CD4-positive, alpha-beta T cell (primary cell): ENCODE data around the gene GDE1. TPM values are rescaled to one million over a fixed set of nuclear protein-coding genes. Genes with fewer than 3 reads are reported as not detected.

Source experiments
- ATAC-seq: fragments of 200-7000 bp; cut with Tn5 transposase; one replicate; pipeline ENCODE4 v1.10.0; 2022; ENCODE audit warnings: mild to moderate bottlenecking; ENCODE audit not compliant: poor library complexity
- CTCF ChIA-PET: fragments of 350-600 bp; sonication (Branson Sonifier 250); formaldehyde crosslinking; loops from one replicate; lab custom pipeline; 2021; ENCODE audit warnings: antibody characterized with exemption, inconsistent platforms; lab: Charles Lee
- POLR2A ChIA-PET: fragments of 350-600 bp; sonication (Branson Sonifier 250); formaldehyde crosslinking; loops from one replicate; lab custom pipeline; 2021; ENCODE audit warnings: antibody characterized with exemption, inconsistent platforms; lab: Charles Lee
- DNase-seq, 14 experiments: peaks; one replicate each; pipeline ENCODE4 v3.0.0-alpha.2; 2013 to 2020; ENCODE audit warnings: mixed read lengths in 2 of 14
- H3K27ac ChIP-seq, 2 donors: one replicate each; pipeline versions ENCODE4 v1.5.1 to v1.7.0; 2013; ENCODE audit warnings: low read length in 2 of 2, low read depth in 1 of 2, mild to moderate bottlenecking in 1 of 2
- H3K27me3 ChIP-seq, 2 experiments: 1 replicate in 1 of 2; 2 replicates in 1 of 2; pipeline versions ENCODE4 v1.6.1 to v1.7.0; 2013; ENCODE audit warnings: low read length in 2 of 2, control low read depth in 1 of 2, mild to moderate bottlenecking in 1 of 2, moderate library complexity in 1 of 2; ENCODE audit not compliant: insufficient read depth in 2 of 2, control insufficient read depth in 1 of 2
- H3K36me3 ChIP-seq: one replicate; pipeline ENCODE4 v1.6.1; 2013; ENCODE audit warnings: low read length, control low read depth; ENCODE audit not compliant: insufficient read depth
- H3K4me1 ChIP-seq: one replicate; pipeline ENCODE4 v1.6.1; 2013; ENCODE audit warnings: low read length, control low read depth; ENCODE audit not compliant: insufficient read depth
- H3K4me3 ChIP-seq: one replicate; pipeline ENCODE4 v1.5.1; 2013; ENCODE audit warnings: mild to moderate bottlenecking, low read length, moderate library complexity
- H3K9me3 ChIP-seq, 2 experiments: 1 replicate in 1 of 2; 2 replicates in 1 of 2; pipeline versions ENCODE4 v1.6.1 to v1.7.0; 2013; ENCODE audit warnings: low read length in 2 of 2, mild to moderate bottlenecking in 2 of 2, control low read depth in 1 of 2, moderate library complexity in 1 of 2; ENCODE audit not compliant: control insufficient read depth in 1 of 2, insufficient read depth in 1 of 2
- H3K27ac Mint-ChIP-seq: one replicate; pipeline ENCODE4 v1.8.0; 2020; ENCODE audit warnings: mixed read lengths
- H3K27me3 Mint-ChIP-seq: one replicate; pipeline ENCODE4 v1.8.0; 2021; ENCODE audit warnings: mixed read lengths
- H3K36me3 Mint-ChIP-seq: one replicate; pipeline ENCODE4 v1.8.0; 2021; ENCODE audit warnings: low read depth, mixed read lengths
- H3K4me1 Mint-ChIP-seq: one replicate; pipeline ENCODE4 v1.8.0; 2021; ENCODE audit warnings: low read depth, mixed read lengths
- H3K4me3 Mint-ChIP-seq: one replicate; pipeline ENCODE4 v1.8.0; 2020; ENCODE audit warnings: mild to moderate bottlenecking, mixed read lengths
- H3K9me3 Mint-ChIP-seq: one replicate; pipeline ENCODE4 v1.8.0; 2020; ENCODE audit warnings: mixed read lengths
- intact Hi-C, 2 experiments: fragments of 100-400 bp; cut with DNase I in 1 of 2; cut with micrococcal nuclease in 1 of 2; formaldehyde crosslinking; loops; one replicate each; pipeline versions ENCODE4 v1.15.1 to v1.9.0; 2023 to 2025; cut with DNase I, micrococcal nuclease
- total RNA-seq, 174 experiments: library from RNA in 2 of 174; stranded (reverse) in 2 of 174; gene quantifications; one replicate each; pipeline ENCODE4 v1.2.3 and lab custom pipeline; 2021 to 2026
- TF ChIP-seq, protein P1 (sequence below): fragments of 200-600 bp; IDR thresholded peaks from one replicate; pipeline ENCODE4 v1.8.0; 2022; ENCODE audit warnings: antibody characterized with exemption, mild to moderate bottlenecking

The GDE1 gene
- total RNA-seq, 2 experiments from 2014 or later, result 22.0 to 22.2 TPM

DNA sequence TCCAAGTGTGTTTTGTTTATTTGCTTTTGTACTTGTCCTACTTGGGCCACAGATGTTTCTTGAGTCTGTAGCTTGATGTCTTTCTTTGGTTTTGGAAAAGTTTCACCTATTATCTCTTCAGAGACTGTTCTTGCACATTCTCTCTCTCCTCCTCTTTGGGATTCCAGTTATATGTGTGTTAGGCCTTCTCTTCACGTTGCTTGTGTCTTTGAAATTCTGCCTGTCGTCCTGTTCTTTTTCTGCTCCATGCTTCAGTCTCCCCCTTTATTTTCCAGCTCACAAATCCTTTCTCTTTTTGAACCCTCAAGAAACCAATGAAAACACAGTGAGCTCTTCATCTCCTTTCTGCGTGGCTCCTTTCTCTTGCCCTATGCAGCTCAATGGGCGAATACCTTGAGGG is 41.5 kb upstream of the GDE1 start:
- Histone ChIP-seq H3K27me3 (no peaks in the 10 kb centered on the region), H3K4me1 (peaks cover 2% of the 10 kb centered on the region), H3K27ac (no peak overlapping the region), H3K36me3 (peaks cover 24% of the 10 kb centered on the region), H3K4me3 (no peak overlapping the region), H3K9me3 (no peaks in the 10 kb centered on the region)
- ATAC-seq (no peak), DNase-seq (no peak)
- intact Hi-C loops, result no loop called here
- H3K4me1 Mint-ChIP-seq, result peaks cover 6% of the 10 kb centered on the region
- no peaks in the 10 kb centered on the region for H3K27me3 Mint-ChIP-seq
- TF ChIP-seq, protein P1, sequence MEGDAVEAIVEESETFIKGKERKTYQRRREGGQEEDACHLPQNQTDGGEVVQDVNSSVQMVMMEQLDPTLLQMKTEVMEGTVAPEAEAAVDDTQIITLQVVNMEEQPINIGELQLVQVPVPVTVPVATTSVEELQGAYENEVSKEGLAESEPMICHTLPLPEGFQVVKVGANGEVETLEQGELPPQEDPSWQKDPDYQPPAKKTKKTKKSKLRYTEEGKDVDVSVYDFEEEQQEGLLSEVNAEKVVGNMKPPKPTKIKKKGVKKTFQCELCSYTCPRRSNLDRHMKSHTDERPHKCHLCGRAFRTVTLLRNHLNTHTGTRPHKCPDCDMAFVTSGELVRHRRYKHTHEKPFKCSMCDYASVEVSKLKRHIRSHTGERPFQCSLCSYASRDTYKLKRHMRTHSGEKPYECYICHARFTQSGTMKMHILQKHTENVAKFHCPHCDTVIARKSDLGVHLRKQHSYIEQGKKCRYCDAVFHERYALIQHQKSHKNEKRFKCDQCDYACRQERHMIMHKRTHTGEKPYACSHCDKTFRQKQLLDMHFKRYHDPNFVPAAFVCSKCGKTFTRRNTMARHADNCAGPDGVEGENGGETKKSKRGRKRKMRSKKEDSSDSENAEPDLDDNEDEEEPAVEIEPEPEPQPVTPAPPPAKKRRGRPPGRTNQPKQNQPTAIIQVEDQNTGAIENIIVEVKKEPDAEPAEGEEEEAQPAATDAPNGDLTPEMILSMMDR, result no peak
- ChIA-PET CTCF (interaction anchor here (1.4 to 1.5 kb wide), 2 partner anchors 8 to 344 kb away, joined by 4 read pairs; partner anchors contain the start of gene VPS35L), POLR2A (no interaction called here)
- peaks cover 3% of the 10 kb centered on the region for H3K9me3 Mint-ChIP-seq
- no peak overlapping the region for H3K4me3 Mint-ChIP-seq
- H3K27ac Mint-ChIP-seq, result no peak overlapping the region
- peaks cover 43% of the 10 kb centered on the region for H3K36me3 Mint-ChIP-seq

- DNase-seq (no peak), ATAC-seq (no peak)
- Histone ChIP-seq H3K36me3 (peaks cover 4% of the 10 kb centered on the region), H3K27ac (no peak overlapping the region), H3K9me3 (no peaks in the 10 kb centered on the region), H3K27me3 (no peaks in the 10 kb centered on the region), H3K4me1 (peaks cover 11% of the 10 kb centered on the region), H3K4me3 (no peak overlapping the region)
- Mint-ChIP-seq H3K9me3 (peaks cover 3% of the 10 kb centered on the region), H3K36me3 (peaks cover 19% of the 10 kb centered on the region), H3K4me1 (peaks cover 20% of the 10 kb centered on the region), H3K4me3 (no peak overlapping the region), H3K27ac (no peak overlapping the region), H3K27me3 (no peaks in the 10 kb centered on the region)
- POLR2A ChIA-PET, result no interaction called here
- TF ChIP-seq, protein P1, result no peak
- intact Hi-C loops, result no loop called here
- CTCF ChIA-PET, result interaction anchor here (1.2 to 1.5 kb wide), 2 partner anchors 36 to 326 kb away, joined by 4 to 5 read pairs; partner anchors contain the start of gene CCP110
Measured at GRCh38 chr16:19560078-19560477, 38.2 kb upstream of the GDE1 start.

DNA sequence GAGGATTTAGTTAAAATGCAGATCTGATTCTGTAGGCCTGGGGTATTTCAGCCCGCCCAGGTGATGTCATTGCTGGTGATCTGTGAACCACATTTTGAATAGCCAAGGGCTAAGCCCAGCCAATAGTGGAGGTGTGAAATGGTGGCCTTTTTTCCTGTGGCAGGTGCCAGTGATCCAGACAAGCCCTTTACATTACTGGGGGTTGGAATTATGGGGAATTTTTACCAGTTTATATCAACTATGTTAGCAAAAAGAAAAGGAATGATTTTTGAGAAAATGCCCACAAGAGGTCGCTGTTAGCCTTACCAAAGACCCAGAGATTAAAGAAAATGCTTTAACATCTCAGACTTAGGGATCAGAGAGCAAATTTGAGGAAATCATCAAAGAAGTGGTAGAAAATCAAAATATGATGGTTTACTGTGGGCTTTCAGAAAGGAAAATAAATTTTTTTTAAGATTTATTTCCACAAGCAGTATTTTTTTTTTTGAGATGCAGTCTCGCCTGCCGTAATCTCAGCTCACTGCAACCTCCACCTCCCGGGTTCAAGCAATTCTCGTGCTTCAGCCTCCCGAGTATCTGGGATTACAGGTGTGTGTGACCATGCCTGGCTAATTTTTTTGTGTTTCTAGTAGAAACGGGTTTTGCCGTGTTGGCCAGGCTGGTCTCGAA is 37.5 kb upstream of the GDE1 start:
- Histone ChIP-seq H3K27me3 (no peaks in the 10 kb centered on the region), H3K4me1 (peaks cover 18% of the 10 kb centered on the region), H3K27ac (no peak overlapping the region), H3K36me3 (no peaks in the 10 kb centered on the region), H3K4me3 (no peak overlapping the region), H3K9me3 (no peaks in the 10 kb centered on the region)
- Mint-ChIP-seq H3K27me3 (no peaks in the 10 kb centered on the region), H3K36me3 (peaks cover 16% of the 10 kb centered on the region), H3K9me3 (peaks cover 3% of the 10 kb centered on the region), H3K27ac (no peak overlapping the region), H3K4me3 (peak overlapping the region; percentile 27), H3K4me1 (peaks cover 26% of the 10 kb centered on the region)
- TF ChIP-seq, protein P1, result peak; percentile 71
- intact Hi-C loops, result loop anchor here (1.0 to 10.0 kb wide), 6 partner anchors 159 to 1945 kb away; partner anchors contain the start of genes COQ7 (in 1 of the 2), IQCK (in 1 of the 2), KNOP1 (in 1 of the 2) and RPS15A (in 1 of the 2)
- ChIA-PET POLR2A (no interaction called here), CTCF (interaction anchor here (1.2 to 1.5 kb wide), 2 partner anchors 35 to 327 kb away, joined by 4 to 5 read pairs; partner anchors contain the start of gene CCP110)
- ATAC-seq (no peak), DNase-seq (peak in 7 of 14 experiments; percentile 3 to 81 (median 52))
